Stimulated activated CD4-positive, alpha-beta T cell treated with anti-CD3 and anti-CD28 coated beads, Interleukin-15, amount 100 ng/mL, for 24 hours (primary cell): ENCODE data around the gene SERPINA1.
"Not testable (repeated sequence)": the region's sequence is repeated elsewhere in the genome, so short reads cannot be mapped to it uniquely, and the experiment has no call there.

Source experiments
- DNase-seq: peaks from one replicate; pipeline ENCODE4 v3.0.0-alpha.2; 2020

SERPINA1 gene

GRCh38 chr14:94382716-94383596 lies 5.4 kb downstream of the SERPINA1 start:
- DNase-seq: no peak

- DNase-seq: no peak
Measured at GRCh38 chr14:94382099-94382715, 6.2 kb downstream of the SERPINA1 start.

GRCh38 chr14:94381149-94382030 lies 7.0 kb downstream of the SERPINA1 start:
- DNase-seq: no peak

DNA sequence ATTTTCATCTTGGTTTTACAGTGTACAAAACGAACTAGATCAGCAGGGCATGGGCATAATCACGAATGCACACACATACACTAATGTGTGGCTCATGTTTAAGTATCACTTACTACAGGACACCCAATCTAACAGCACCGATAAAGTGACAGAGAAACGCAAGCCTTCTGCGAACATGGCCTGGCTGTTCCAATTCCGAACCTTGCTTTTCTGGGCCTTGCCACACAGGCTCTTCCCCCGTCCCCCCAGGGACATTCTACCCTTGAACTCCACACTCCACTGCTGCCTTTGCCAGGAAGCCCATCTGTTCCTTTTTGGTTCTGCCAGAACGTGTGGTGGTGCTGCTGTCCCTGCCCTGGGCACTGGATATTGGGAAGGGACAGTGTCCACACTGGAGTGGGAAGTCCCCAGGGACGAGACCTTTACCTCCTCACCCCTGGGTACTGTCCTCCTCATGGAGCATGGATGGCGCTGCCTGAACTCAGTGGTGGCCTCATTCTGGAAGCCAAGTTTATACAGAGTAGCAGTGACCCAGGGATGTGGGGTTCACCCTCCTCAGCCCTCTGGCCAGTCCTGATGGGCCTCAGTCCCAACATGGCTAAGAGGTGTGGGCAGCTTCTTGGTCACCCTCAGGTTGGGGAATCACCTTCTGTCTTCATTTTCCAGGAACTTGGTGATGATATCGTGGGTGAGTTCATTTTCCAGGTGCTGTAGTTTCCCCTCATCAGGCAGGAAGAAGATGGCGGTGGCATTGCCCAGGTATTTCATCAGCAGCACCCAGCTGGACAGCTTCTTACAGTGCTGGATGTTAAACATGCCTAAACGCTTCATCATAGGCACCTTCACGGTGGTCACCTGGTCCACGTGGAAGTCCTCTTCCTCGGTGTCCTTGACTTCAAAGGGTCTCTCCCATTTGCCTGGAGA lies 7.9 kb downstream of the SERPINA1 start:
- DNase-seq: no peak

- no peak for DNase-seq
Measured at GRCh38 chr14:94379291-94380224, 8.8 kb downstream of the SERPINA1 start.

- no peak for DNase-seq
Measured at GRCh38 chr14:94378527-94379290, 9.7 kb downstream of the SERPINA1 start.

DNA sequence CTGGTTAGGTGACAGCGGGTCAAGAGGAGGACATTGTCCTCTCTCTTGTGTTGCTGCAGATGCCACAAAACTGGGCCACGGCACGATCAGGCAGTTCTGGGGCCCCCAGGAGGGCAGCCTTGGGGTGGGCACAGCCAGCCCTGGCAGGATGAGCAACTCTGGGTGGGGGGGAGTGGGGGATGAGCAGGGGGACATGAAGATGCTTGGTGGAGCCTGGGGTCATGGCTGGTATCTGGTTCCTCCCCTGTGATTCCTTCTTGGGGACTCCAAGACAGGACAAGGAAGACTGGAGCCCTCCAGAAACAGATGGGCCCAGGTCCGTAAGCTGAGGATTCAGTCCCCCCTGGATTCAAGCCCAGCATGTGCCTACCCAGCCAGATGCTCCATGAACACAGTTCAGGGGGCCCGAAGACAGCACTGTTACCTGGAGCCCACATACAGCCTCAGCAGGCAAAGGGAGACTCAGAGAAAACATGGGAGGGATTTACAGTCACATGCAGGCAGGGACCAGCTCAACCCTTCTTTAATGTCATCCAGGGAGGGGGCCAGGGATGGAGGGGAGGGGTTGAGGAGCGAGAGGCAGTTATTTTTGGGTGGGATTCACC lies 10.4 kb downstream of the SERPINA1 start:
- DNase-seq: no peak

DNA sequence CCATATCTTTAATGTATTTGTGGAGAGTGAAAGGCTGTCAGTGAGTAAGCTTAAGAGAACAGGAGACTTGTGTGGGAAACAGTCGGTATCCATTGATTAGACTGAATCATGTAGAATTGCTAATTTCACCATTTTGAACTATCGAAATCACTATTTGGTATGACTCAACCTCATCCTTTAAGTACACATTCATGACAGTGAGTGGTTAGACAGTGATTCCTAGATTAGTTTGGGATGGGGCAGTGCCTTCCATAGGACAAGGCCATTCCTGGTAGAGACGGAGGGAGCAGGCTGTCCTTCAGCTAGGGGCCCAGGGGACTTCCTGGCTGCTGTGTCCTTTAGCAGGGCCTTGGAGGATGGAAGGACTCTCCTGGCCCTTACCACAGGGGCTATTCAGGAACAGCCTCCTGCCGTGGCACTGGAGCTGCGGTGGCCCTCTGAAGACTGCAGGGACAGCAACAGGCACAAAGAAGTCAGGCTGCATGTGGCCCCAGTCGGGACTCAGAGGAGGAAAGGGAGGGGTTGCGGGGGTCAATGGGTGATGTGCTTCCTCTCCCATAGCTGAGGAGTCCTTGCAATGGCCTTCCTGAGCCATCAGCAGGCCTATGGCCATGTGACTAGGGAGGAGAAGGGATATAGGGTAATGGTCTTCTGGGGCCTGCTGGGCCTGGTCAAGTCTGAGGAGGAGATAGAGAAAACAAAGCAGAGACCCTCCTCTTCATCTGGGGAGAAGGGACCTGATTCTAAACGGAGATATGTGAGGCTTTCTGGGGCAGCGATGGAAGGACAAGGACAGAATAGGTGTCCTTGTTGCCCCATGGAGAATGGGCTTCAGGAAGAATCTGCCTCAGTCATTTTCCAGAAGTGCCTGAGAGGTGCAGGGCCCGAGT lies 11.2 kb downstream of the SERPINA1 start:
- no peak for DNase-seq

GRCh38 chr14:94376108-94376975 lies 12.1 kb downstream of the SERPINA1 start:
- DNase-seq: no peak

- DNase-seq: no peak
Measured at GRCh38 chr14:94375552-94376107, 12.8 kb downstream of the SERPINA1 start.

DNA sequence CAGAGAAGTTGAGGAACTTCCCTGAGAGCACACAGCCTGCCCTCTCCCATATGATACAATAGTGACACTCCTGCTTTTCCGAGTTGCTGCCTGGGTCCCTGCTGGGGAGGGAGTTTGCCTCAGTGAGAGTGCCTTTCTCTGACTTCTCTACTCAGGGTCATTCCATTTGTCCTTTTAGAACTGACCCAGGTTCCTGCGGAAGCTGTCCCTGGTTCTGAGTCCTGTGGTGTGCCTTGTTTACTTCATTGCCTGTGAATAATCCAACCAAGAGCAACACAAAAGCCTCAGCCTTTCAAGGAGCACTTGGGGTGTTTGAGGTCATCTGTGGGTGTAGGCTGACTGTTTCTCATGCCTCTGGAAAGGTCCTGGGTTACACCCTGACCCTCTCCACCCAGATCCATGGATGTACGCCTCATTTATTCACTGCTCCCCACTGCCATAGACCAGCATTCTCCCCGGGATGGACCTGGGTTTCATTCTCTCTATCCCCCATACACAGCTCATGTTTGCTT lies 13.6 kb downstream of the SERPINA1 start:
- DNase-seq: no peak

GRCh38 chr14:94374116-94374515 lies 14.3 kb downstream of the SERPINA1 start:
- DNase-seq: no peak

DNA sequence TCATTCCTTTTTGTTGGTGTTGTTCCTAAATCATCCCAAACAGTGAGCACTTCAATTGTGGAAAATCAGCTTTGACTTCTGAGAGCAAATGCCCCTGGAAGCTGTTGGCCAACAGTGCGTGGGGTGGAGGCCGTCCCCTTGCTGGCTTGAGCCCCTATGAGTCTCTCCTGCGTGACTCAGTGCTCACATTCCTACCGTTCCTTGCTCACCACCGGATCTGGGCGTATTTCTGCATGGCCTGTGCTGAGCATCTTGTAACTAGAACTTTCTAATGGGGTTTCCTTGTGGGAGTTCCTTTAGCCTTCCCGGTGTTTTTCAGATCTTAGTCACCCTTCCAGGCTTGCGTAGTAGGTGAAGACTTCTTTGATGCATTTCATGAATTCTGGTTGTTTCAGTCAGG lies 14.7 kb downstream of the SERPINA1 start:
- DNase-seq: no peak

- no peak for DNase-seq
Measured at GRCh38 chr14:94372021-94372605, 16.3 kb downstream of the SERPINA1 start.

DNA sequence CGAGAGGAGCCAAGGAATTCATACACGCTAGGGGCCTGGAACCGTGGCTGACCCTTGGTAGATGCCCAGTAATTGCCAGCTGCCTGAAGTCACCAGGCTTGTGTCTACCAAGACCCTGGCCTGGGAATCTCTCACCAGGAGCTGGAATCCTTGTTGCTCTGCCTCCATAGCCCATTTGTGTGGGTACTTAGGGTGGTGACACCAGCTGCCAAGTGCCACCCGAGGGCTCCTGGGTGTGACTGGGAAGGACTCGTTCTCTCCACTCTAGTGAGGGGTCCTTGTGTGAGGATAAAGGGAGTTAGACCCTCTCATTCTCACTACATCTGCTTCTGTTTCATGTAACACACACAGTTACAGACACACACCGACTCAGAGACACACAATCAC lies 17.9 kb downstream of the SERPINA1 start:
- DNase-seq: no peak

GRCh38 chr14:94369766-94370523 lies 18.5 kb downstream of the SERPINA1 start:
- not testable (repeated sequence) for DNase-seq
